Esophagus muscularis mucosa (tissue), 4 donors: ENCODE measurements around the gene HS6ST3. TPM values are rescaled to one million over a fixed set of nuclear protein-coding genes. Genes with fewer than 3 reads are reported as not detected.

Experiments used
- DNase-seq: peaks from one replicate; pipeline ENCODE4 v3.0.0-alpha.2; 2017; ENCODE audit errors: extremely low spot score
- H3K27ac ChIP-seq, 4 donors: fragments of 200-600 bp; sonication (generic); replicated peaks in 1 of 4; 1 replicate in 3 of 4; 2 replicates in 1 of 4; pipeline ENCODE4 v1.5.1; 2016 to 2019; ENCODE audit warnings: mild to moderate bottlenecking in 1 of 4
- H3K27me3 ChIP-seq, 4 donors: fragments of 200-600 bp; sonication (generic); one replicate each; pipeline versions ENCODE4 v1.5.1 to v1.6.0; 2016 to 2019
- H3K36me3 ChIP-seq, 4 donors: fragments of 200-600 bp; sonication (generic); one replicate each; pipeline ENCODE4 v1.5.1; 2016 to 2019
- H3K4me1 ChIP-seq, 4 donors: fragments of 200-600 bp; sonication (generic); one replicate each; pipeline ENCODE4 v1.5.1; 2016 to 2019
- H3K4me3 ChIP-seq, 4 donors: fragments of 200-600 bp; sonication (generic); 1 replicate in 2 of 4; 2 replicates in 2 of 4; pipeline ENCODE4 v1.5.1; 2016 to 2019; ENCODE audit warnings: mild to moderate bottlenecking in 4 of 4, moderate library complexity in 1 of 4
- H3K9me3 ChIP-seq, 4 donors: fragments of 200-600 bp; sonication (generic); 1 replicate in 3 of 4; 2 replicates in 1 of 4; pipeline ENCODE4 v1.5.1; 2016 to 2019
- EP300 ChIP-seq: sonication (generic); formaldehyde crosslinking; IDR thresholded peaks from one replicate; pipeline ENCODE4 v1.6.1; 2017; ENCODE audit warnings: antibody characterized with exemption
- POLR2A ChIP-seq: fragments of 450-650 bp; IDR thresholded peaks from one replicate; pipeline ENCODE4 v1.6.1; 2017; ENCODE audit warnings: antibody characterized with exemption, moderate library complexity, mild to moderate bottlenecking, low read depth
- POLR2AphosphoS5 ChIP-seq, 2 donors: sonication (generic); formaldehyde crosslinking; IDR thresholded peaks; one replicate each; pipeline ENCODE4 v1.6.1; 2017; ENCODE audit warnings: antibody characterized with exemption in 2 of 2
- WGBS: methylation state at CpG from one replicate; pipeline ENCODE4 v1.1.5; 2018; 5-methylcytosine and 5-hydroxymethylcytosine counted together
- intact Hi-C: fragments of 100-400 bp; cut with DNase I; formaldehyde crosslinking; loops from one replicate; pipeline ENCODE4 v1.15.1; 2023
- total RNA-seq, 4 donors: library from RNA; depleted of rRNA; stranded (reverse); fragments of >200 nt; gene quantifications; one replicate each; pipeline versions ENCODE4 v1.1.0 to v1.2.1, GENCODE V29; 2016
- TF ChIP-seq, protein P1 (sequence below), 3 experiments: fragments of 200-600 bp in 2 of 3; fragments of 450-650 bp in 1 of 3; sonication (generic) in 2 of 3; IDR thresholded peaks; one replicate each; pipeline ENCODE4 v1.5.1; 2017 to 2019; ENCODE audit warnings: antibody characterized with exemption in 3 of 3, mild to moderate bottlenecking in 2 of 3, moderate library complexity in 1 of 3

The HS6ST3 gene
- total RNA-seq, 4 donors from 2014 or later, result 4.6 to 12.4 (median 7.9) TPM

DNA sequence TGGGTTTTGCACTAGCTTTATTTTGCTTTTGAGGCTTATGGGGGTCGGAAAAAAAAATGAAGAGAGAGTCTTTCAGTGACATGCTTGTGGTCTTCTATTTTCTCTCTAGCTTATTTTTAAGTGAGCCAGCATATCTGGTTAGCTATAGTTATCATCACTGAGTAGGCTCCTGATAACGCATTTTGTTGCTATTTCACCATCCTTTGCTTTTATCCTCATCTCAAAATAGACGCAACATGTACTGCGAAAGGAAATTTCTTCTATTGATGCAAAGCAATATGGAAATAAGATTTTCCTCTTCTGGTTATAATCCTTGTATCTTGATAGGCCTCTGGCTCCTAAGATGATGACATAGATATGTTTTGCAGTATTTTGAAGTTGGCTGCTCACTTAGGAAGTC, 630.5 kb downstream of the HS6ST3 start:
- Histone ChIP-seq H3K4me3 (no peak overlapping the region), H3K9me3 (no peaks in the 10 kb centered on the region), H3K36me3 (no peaks in the 10 kb centered on the region), H3K27me3 (no peaks in the 10 kb centered on the region), H3K27ac (no peak overlapping the region), H3K4me1 (no peaks in the 10 kb centered on the region)
- 90% methylated on average over 4 of the region's 4 CpGs for WGBS
- no peak for DNase-seq
- intact Hi-C loops, result no loop called here
- TF ChIP-seq POLR2AphosphoS5 (IDR thresholded peaks at IDR 0.05), result no peak
- TF ChIP-seq POLR2A, result no peak
- TF ChIP-seq EP300, result no peak
- TF ChIP-seq, protein P1, sequence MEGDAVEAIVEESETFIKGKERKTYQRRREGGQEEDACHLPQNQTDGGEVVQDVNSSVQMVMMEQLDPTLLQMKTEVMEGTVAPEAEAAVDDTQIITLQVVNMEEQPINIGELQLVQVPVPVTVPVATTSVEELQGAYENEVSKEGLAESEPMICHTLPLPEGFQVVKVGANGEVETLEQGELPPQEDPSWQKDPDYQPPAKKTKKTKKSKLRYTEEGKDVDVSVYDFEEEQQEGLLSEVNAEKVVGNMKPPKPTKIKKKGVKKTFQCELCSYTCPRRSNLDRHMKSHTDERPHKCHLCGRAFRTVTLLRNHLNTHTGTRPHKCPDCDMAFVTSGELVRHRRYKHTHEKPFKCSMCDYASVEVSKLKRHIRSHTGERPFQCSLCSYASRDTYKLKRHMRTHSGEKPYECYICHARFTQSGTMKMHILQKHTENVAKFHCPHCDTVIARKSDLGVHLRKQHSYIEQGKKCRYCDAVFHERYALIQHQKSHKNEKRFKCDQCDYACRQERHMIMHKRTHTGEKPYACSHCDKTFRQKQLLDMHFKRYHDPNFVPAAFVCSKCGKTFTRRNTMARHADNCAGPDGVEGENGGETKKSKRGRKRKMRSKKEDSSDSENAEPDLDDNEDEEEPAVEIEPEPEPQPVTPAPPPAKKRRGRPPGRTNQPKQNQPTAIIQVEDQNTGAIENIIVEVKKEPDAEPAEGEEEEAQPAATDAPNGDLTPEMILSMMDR (IDR thresholded peaks at IDR 0.05), result no peak

GRCh38 chr13:96726651-96727050, 636.7 kb downstream of the HS6ST3 start:
- Histone ChIP-seq H3K27me3 (no peaks in the 10 kb centered on the region), H3K4me1 (no peaks in the 10 kb centered on the region), H3K4me3 (no peak overlapping the region), H3K27ac (no peak overlapping the region), H3K9me3 (peaks cover 0 to 7% (median 0%) of the 10 kb centered on the region in 4 donors), H3K36me3 (no peaks in the 10 kb centered on the region)
- no peak for DNase-seq
- TF ChIP-seq POLR2A (no peak), EP300 (no peak), POLR2AphosphoS5 (IDR thresholded peaks at IDR 0.05) (no peak)
- TF ChIP-seq, protein P1 (IDR thresholded peaks at IDR 0.05), result no peak
- intact Hi-C loops, result no loop called here

DNA sequence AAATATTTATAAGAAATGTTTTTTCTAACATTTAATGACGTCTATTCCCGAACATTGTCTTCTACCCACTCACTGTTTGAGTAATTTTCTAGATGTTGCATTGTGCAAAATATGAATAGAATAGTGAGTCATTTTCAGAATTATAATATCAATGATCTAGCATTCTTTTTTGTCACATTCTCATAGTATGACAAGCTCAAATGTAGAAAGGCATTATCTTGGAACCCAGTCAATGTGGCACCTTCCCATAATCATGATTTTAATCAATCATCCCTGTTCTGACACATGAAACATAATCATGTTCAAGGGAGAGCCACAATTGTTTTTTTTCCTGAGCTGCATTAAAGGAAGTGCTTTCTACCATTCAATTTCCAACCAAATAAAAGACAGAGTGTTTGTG, 638.6 kb downstream of the HS6ST3 start:
- Histone ChIP-seq H3K36me3 (no peaks in the 10 kb centered on the region), H3K27me3 (no peaks in the 10 kb centered on the region), H3K9me3 (peaks cover 0 to 7% (median 0%) of the 10 kb centered on the region in 4 donors), H3K27ac (no peak overlapping the region), H3K4me3 (no peak overlapping the region), H3K4me1 (no peaks in the 10 kb centered on the region)
- DNase-seq, result no peak
- WGBS, result 82% methylated on average over 2 of the region's 2 CpGs
- TF ChIP-seq EP300, result no peak
- no peak for TF ChIP-seq POLR2A
- TF ChIP-seq POLR2AphosphoS5 (IDR thresholded peaks at IDR 0.05), result no peak
- TF ChIP-seq, protein P1 (IDR thresholded peaks at IDR 0.05), result no peak
- intact Hi-C loops, result no loop called here

DNA sequence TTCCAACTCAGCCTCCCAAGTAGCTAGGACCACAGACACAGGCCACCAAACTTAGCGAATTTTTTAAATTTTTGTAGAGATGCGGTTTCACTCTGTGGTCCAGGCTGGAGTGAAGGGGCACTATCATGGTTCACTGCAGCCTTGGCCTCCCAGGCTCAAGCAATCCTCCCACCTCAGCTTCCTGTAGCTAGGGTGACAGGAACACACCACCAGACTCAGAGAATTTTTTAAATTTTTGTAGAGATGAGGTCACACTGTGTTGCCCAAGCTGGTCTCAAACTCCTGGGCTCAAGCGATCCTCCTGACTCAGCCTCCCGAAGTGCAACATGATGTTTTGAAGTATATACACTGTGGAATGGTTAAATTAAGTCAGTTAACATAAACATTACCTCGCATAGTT, 640.8 kb downstream of the HS6ST3 start:
- TF ChIP-seq EP300 (no peak), POLR2A (no peak), POLR2AphosphoS5 (IDR thresholded peaks at IDR 0.05) (no peak)
- TF ChIP-seq, protein P1 (IDR thresholded peaks at IDR 0.05), result no peak
- no peak for DNase-seq
- intact Hi-C loops, result no loop called here

GRCh38 chr13:96734499-96734898, 644.6 kb downstream of the HS6ST3 start:
- Histone ChIP-seq H3K9me3 (no peaks in the 10 kb centered on the region), H3K36me3 (no peaks in the 10 kb centered on the region), H3K4me3 (no peak overlapping the region), H3K4me1 (no peaks in the 10 kb centered on the region), H3K27ac (no peak overlapping the region), H3K27me3 (no peaks in the 10 kb centered on the region)
- intact Hi-C loops, result no loop called here
- TF ChIP-seq, protein P1 (IDR thresholded peaks at IDR 0.05), result no peak
- TF ChIP-seq POLR2A, result no peak
- TF ChIP-seq EP300, result no peak
- no peak for TF ChIP-seq POLR2AphosphoS5 (IDR thresholded peaks at IDR 0.05)
- WGBS, result 89% methylated on average over 4 of the region's 4 CpGs
- DNase-seq, result no peak

More for the DNA sequence above, 640.8 kb downstream of the HS6ST3 start:
- peaks cover 0 to 7% (median 0%) of the 10 kb centered on the region in 4 donors for H3K9me3 ChIP-seq
- 91% methylated on average over 5 of the region's 5 CpGs for WGBS
- no peaks in the 10 kb centered on the region for H3K36me3 ChIP-seq
- no peak overlapping the region for H3K4me3 ChIP-seq
- H3K4me1 ChIP-seq, result no peaks in the 10 kb centered on the region
- no peak overlapping the region for H3K27ac ChIP-seq
- H3K27me3 ChIP-seq, result no peaks in the 10 kb centered on the region
